GM13976 (cell line): Measurements from ENCODE around the gene ATP10B.

Source experiments
- DNase-seq: peaks from one replicate; pipeline ENCODE4 v3.0.0; 2012; ENCODE audit warnings: low spot score
- in situ Hi-C: fragments of 300-500 bp; cut with MboI; formaldehyde crosslinking; loops from one replicate; pipeline ENCODE4 v1.12.0; 2022; ENCODE audit warnings: low sequenced_read_pairs, mixed read lengths, inconsistent platforms; ENCODE audit not compliant: unreplicated experiment
- TF ChIP-seq, protein P1 (sequence below): IDR thresholded peaks from 2 replicates; pipeline ENCODE4 v1.5.1; 2012; ENCODE audit warnings: borderline replicate concordance, mild to moderate bottlenecking; ENCODE audit not compliant: insufficient read depth; ENCODE audit errors: extremely low read depth, missing control alignments, control extremely low read depth

Gene ATP10B

DNA sequence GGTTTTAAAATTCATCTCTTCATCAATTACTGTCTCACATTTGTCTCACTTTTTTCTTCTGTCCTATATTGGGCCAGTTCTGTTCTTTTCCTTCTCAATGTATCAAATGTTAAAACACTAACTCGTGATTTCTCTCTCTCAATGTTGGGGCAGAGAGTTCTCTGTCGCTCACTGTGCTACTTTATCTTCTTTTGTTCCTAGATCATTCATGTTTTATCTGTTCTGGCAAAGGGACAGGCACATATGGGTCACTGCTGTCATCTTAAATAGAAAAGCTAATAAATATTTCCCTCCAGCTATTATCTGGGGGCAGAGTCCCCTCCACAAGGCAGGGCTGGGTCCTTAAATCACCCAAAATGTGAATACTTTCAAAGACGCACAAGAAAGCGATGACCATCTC lies 216.3 kb downstream of the ATP10B start:
- DNase-seq: no peak
- TF ChIP-seq, protein P1, sequence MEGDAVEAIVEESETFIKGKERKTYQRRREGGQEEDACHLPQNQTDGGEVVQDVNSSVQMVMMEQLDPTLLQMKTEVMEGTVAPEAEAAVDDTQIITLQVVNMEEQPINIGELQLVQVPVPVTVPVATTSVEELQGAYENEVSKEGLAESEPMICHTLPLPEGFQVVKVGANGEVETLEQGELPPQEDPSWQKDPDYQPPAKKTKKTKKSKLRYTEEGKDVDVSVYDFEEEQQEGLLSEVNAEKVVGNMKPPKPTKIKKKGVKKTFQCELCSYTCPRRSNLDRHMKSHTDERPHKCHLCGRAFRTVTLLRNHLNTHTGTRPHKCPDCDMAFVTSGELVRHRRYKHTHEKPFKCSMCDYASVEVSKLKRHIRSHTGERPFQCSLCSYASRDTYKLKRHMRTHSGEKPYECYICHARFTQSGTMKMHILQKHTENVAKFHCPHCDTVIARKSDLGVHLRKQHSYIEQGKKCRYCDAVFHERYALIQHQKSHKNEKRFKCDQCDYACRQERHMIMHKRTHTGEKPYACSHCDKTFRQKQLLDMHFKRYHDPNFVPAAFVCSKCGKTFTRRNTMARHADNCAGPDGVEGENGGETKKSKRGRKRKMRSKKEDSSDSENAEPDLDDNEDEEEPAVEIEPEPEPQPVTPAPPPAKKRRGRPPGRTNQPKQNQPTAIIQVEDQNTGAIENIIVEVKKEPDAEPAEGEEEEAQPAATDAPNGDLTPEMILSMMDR: no peak
- in situ Hi-C loops: no loop called here

DNA sequence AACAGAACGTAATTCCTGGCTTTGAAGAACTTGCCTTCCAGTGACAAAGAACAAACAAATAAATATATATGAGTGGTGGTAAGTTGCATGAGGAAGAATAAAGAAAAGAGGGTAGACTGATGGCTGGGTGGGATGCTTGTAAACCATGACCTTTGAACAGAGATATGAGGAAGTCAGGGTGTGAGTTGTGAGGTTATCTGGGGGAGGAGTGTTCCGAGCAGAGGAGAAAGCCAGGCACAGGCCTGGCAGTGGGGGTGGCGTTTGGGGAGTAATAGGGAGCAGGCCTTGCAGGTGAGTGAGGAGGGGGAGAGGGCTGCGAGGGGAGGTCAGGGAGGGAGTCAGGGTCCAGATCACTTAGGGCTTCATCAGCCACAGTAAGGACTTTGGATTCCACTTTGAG lies 217.0 kb downstream of the ATP10B start:
- in situ Hi-C loops: no loop called here
- no peak for DNase-seq
- TF ChIP-seq, protein P1: no peak

DNA sequence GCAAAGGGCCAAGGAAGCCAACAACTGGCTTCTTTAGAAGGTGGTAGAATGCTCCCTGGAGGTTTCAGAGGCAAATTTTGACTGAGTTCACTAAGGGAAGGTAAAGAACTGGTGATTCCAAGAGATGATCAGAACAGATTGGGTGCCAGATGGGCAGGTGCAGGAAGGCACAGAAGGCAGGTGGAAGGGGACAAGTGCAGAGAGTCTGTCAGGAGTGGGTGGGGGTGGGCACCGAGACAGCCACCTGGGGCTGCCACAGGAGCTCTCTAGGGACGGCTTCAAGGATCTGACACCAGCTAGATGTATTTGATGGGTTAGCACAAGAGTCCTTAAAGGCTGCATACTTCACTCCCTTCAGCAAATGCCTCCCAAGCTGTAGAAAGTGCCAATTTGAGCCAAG lies 223.0 kb downstream of the ATP10B start:
- TF ChIP-seq, protein P1: no peak
- in situ Hi-C loops: no loop called here
- DNase-seq: no peak

DNA sequence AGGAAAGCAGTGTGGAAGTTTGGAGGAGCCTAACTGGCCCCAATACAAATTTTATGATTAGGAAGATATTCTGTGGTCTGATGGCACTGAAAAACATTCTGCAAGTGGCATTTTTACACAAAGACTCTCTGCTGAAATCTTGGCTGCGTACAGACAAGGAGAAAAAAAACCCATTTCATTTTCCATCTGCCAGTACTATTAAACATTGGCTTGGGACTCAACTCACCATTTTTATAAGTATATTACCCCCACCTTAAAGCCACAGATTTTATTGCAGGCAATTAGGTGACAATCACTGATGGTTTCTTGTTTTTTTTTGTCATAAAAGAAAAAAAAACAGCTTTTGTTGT lies 223.4 kb downstream of the ATP10B start:
- TF ChIP-seq, protein P1: no peak
- no peak for DNase-seq
- in situ Hi-C loops: no loop called here

DNA sequence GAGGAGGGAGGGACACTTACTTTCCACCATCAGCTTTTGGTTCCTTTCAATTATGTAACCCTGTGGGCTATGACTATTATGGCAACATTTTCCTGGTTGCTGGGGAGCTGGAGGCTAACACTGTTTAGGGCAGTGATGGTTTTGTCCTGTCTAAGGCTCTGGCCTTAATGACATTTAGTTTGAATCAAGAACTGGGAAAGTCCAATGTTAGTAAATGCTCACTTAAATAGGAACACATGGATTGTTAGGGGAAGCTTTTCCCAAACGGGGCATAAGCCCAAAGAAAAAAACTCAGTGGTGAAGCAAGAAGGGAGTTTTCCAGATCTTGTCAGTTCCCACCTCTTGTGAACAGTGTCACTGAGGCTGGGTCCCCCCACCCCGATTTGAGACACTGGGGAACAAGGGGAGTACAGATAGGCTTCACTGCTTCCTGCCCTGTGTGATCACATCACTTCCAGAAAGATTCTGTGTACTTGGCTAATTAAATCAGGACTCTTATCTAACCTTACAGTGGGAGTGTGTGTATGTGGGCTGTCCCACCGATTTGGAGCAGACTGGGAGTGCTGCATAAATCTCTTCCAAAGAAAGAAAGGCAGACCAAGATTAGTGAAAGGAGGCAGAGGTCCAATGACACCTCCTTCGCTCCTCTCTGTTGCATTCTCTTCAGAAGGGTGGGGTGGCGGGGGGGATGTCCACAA lies 223.9 kb downstream of the ATP10B start:
- in situ Hi-C loops: no loop called here
- TF ChIP-seq, protein P1: no peak
- no peak for DNase-seq

DNA sequence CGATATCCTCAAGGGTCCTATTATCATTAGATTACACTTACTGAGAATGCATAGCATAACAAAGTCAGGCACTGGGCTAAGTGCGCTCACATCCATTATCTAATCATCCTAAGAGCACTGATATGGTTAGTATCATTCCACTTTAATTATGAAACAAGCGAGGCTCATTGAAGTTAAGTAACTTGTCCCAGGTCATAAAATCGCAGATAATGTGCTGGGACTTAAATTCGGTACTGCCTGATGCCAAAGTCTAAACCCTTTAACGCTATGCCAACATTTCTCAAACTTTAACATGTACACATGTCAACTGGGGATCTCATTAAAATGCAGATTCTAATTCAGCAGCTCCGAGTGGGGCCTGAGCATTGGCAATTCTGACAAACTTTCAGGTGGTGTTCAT lies 225.7 kb downstream of the ATP10B start:
- no peak for DNase-seq
- in situ Hi-C loops: no loop called here
- TF ChIP-seq, protein P1: no peak
